GM10266 (cell line): ENCODE measurements around the gene DAD1.

Experiments
- DNase-seq: peaks from one replicate; pipeline ENCODE4 v3.0.0; 2012; ENCODE audit errors: extremely low spot score
- TF ChIP-seq, protein P1 (sequence below): IDR thresholded peaks from 2 replicates; pipeline ENCODE4 v1.5.1; 2012; ENCODE audit warnings: mild to moderate bottlenecking, low read depth; ENCODE audit not compliant: control insufficient read depth, insufficient read depth; ENCODE audit errors: missing control alignments

DAD1 gene

DNA sequence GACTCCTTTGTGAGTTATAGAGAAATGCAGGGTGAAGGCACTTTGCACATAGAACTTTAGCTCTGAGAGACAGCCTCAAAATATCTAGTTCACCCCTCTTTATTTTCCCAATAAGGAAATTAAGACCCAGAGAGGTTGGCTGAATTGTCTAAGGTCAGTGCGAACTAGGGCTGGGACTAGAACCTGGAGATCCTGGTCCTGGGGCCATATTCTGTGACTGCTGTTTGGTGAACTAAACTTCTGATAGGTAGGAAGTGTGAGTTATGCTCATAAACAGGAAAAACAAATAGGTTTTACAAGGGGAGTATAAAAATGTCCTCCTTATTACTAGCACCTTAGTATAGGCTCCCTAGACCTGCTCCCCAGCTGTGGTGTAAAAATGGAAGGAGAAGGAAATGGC lies 53.9 kb downstream of the DAD1 start:
- TF ChIP-seq, protein P1, sequence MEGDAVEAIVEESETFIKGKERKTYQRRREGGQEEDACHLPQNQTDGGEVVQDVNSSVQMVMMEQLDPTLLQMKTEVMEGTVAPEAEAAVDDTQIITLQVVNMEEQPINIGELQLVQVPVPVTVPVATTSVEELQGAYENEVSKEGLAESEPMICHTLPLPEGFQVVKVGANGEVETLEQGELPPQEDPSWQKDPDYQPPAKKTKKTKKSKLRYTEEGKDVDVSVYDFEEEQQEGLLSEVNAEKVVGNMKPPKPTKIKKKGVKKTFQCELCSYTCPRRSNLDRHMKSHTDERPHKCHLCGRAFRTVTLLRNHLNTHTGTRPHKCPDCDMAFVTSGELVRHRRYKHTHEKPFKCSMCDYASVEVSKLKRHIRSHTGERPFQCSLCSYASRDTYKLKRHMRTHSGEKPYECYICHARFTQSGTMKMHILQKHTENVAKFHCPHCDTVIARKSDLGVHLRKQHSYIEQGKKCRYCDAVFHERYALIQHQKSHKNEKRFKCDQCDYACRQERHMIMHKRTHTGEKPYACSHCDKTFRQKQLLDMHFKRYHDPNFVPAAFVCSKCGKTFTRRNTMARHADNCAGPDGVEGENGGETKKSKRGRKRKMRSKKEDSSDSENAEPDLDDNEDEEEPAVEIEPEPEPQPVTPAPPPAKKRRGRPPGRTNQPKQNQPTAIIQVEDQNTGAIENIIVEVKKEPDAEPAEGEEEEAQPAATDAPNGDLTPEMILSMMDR: no peak
- DNase-seq: no peak

DNA sequence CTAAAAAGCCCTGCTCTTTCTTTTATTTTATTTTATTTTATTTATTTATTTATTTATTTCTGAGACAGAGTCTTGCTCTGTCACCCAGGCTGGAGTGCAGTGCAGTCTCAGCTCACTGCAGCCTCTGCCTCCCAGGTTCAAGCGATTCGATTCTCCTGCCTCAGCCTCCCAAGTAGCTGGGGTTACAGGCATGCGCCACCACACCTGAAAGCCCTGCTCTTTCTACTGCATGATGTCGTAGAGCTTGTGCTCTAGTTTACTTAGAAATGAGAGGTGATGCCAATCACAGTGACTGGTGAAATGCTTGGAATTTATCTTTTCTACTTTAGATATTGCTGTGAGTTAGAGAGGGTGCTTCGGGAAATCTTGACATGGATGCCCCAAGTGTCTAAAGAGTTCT lies 54.5 kb downstream of the DAD1 start:
- TF ChIP-seq, protein P1: no peak
- DNase-seq: no peak

- DNase-seq: no peak
- TF ChIP-seq, protein P1: no peak
These were observed 55.2 kb downstream of the DAD1 start for GRCh38 chr14:22533739-22534359.

DNA sequence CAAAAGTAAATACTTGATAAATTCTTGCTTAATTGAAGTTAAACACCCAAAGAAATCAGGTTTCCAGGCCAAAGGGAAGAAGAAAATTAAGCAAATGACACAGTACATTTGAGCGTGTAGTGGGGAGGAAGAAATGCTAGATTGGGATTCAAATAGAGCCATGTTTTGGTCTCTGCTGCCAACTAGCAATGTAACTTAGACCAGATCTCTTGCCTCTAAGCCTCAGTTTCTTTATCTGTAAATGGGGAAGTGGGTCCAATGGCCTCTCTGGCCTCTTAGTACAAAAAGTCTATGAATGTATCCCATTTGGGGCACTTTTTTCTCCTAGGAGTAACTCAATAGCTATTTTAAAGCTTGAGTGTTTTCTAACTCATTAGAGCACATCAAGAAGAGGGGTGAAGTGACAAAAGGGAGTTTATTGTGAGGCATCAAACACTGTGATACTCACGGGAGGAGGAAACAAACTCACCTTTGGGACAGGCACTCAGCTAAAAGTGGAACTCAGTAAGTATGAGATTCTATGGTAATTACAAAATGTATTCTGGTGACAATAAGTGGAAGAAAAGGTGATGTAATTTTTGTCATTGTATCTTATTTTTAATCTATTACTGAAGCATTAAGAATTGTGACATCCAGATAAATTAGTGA lies 55.8 kb downstream of the DAD1 start:
- DNase-seq: no peak
- TF ChIP-seq, protein P1: no peak

GRCh38 chr14:22532345-22533056 lies 56.5 kb downstream of the DAD1 start:
- DNase-seq: no peak
- TF ChIP-seq, protein P1: no peak

DNA sequence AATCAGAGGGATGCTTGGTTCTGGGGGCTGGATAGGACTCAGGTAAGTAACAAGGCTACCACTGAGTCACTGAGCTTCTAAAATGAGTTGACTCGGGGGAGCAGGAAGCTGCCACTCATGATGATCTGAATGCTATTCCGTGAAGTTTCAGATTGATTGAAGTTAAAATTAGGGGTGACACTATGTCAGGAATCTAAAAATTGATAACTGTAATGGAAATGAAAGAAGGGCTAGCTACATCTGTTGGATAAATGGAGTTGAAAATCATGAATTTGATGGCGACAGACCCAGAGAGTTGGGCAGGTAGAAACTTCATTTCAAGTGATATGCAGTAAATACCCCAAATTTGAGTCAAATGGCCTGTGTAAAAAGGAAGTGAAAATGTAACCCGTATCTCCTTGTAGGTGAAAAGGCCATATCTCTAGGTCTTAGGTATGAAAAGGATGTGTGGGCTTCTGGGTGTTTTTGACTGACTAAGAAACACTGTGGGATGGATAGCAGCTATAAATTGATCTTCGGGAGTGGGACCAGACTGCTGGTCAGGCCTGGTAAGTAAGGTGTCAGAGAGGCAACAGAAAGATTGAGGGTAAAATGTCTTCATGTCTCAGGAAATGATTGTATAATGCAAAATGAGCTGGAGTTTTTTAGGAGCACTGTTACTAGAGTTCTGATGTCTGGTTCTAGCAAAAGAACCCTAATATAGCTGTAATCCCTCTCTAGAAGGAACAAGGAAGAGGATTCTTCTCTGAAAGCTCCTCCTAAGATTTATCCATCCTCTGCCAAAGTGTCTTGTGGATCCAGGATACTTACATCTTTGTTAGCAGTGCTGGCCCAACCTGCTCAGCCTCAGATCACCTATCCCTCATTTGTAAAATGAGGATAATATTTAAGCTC lies 57.3 kb downstream of the DAD1 start:
- TF ChIP-seq, protein P1: no peak

GRCh38 chr14:22530127-22530526 lies 58.9 kb downstream of the DAD1 start:
- TF ChIP-seq, protein P1: no peak

More for the DNA sequence above, 57.3 kb downstream of the DAD1 start:
- DNase-seq: peak; percentile 26

More at GRCh38 chr14:22530127-22530526, 58.9 kb downstream of the DAD1 start:
- DNase-seq: no peak
